K562 (cell line): ENCODE measurements around the gene ZKSCAN4. TPM values are rescaled to one million over a fixed set of nuclear protein-coding genes. Genes with fewer than 3 reads are reported as not detected.
A peak's percentile ranks its signal among the peaks of the same experiment; 100 is the strongest.

Experiments used
- ATAC-seq: fragments of 200-7000 bp; cut with Tn5 transposase; 3 replicates; pipeline ENCODE4 v1.9.1; 2020; ENCODE audit warnings: moderate library complexity
- BruUV-seq: library from RNA; stranded (reverse); fragments of 400-500 nt; replicated peaks from 2 replicates; lab custom pipeline; 2021; lab: Mats Ljungman, UMichigan
- CTCF ChIA-PET: fragments of 300-600 bp; formaldehyde crosslinking; extraction: SDS; loops from one replicate; lab custom pipeline; 2021; ENCODE audit warnings: low intra/inter-chr PET ratio; lab: Yijun Ruan, JAX
- POLR2A ChIA-PET: fragments of 300-600, 350-650 bp; sonication (Branson Sonifier 250); formaldehyde crosslinking; extraction: SDS; loops from one replicate; lab custom pipeline; 2021; ENCODE audit warnings: antibody characterized with exemption, inconsistent platforms; lab: Yijun Ruan, JAX
- DNase-seq, 4 experiments: peaks; one replicate each; pipeline versions ENCODE4 v3.0.0 to v3.0.0-alpha.2; 2011 to 2018; ENCODE audit warnings: low spot score in 3 of 4, mixed read lengths in 3 of 4; ENCODE audit errors: extremely low read depth in 1 of 4
- FAIRE-seq: peaks from 2 replicates; lab custom pipeline; 2011; peaks lifted over from hg19 to GRCh38; lab: Jason Lieb, UNC
- H2AFZ ChIP-seq: 2 replicates; pipeline ENCODE4 v1.6.0; 2011; ENCODE audit warnings: low read depth, low read length, control low read depth, inconsistent platforms
- H3K27ac ChIP-seq: fragments of 200-600 bp; 3 replicates; pipeline ENCODE4 v1.8.0; 2011; ENCODE audit warnings: low read depth, mild to moderate bottlenecking, control low read depth, inconsistent platforms, low read length, moderate library complexity, mixed read lengths; ENCODE audit errors: extremely low read depth
- H3K27me3 ChIP-seq, 2 experiments: fragments of 300-600 bp in 1 of 2; 2 replicates in 1 of 2; 3 replicates in 1 of 2; pipeline versions ENCODE4 v1.6.0 to v1.8.0; 2011; ENCODE audit warnings: inconsistent platforms in 2 of 2, low read length in 2 of 2, mild to moderate bottlenecking in 1 of 2, mixed read lengths in 1 of 2, moderate library complexity in 1 of 2; ENCODE audit not compliant: control insufficient read depth in 2 of 2, insufficient read depth in 2 of 2
- H3K36me3 ChIP-seq: fragments of 300-600 bp; 3 replicates; pipeline ENCODE4 v1.8.0; 2011; ENCODE audit warnings: mild to moderate bottlenecking, low read length, inconsistent platforms; ENCODE audit not compliant: control insufficient read depth, insufficient read depth
- H3K4me1 ChIP-seq, 2 experiments: fragments of 200-600 bp in 1 of 2; replicated peaks in 1 of 2; 2 replicates in 1 of 2; 3 replicates in 1 of 2; pipeline versions ENCODE4 v1.5.1 to v1.8.0; 2011; ENCODE audit warnings: inconsistent platforms in 2 of 2, low read length in 2 of 2, mild to moderate bottlenecking in 1 of 2, mixed read lengths in 1 of 2, moderate library complexity in 1 of 2; ENCODE audit not compliant: control insufficient read depth in 2 of 2, insufficient read depth in 2 of 2
- H3K4me2 ChIP-seq: 2 replicates; pipeline ENCODE4 v1.6.1; 2011; ENCODE audit warnings: low read length, control low read depth, inconsistent platforms, mixed read lengths; ENCODE audit not compliant: insufficient read depth
- H3K4me3 ChIP-seq: fragments of 200-600 bp; sonication (generic), shearing (Covaris generic); 2 replicates; pipeline ENCODE4 v1.5.1; 2016; ENCODE audit warnings: control low read depth, inconsistent platforms
- H3K79me2 ChIP-seq: fragments of 200-600 bp; 3 replicates; pipeline ENCODE4 v1.8.0; 2011; ENCODE audit warnings: low read length, inconsistent platforms; ENCODE audit not compliant: control insufficient read depth, insufficient read depth
- H3K9ac ChIP-seq, 2 experiments: 2 replicates each; pipeline versions ENCODE4 v1.6.0 to v1.6.1; 2011; ENCODE audit warnings: low read depth in 2 of 2, low read length in 2 of 2, control low read depth in 1 of 2, inconsistent platforms in 1 of 2, mild to moderate bottlenecking in 1 of 2, mixed read lengths in 1 of 2; ENCODE audit not compliant: insufficient read depth in 1 of 2
- H3K9me1 ChIP-seq: one replicate; pipeline ENCODE4 v1.6.0; 2011; ENCODE audit warnings: inconsistent platforms, mild to moderate bottlenecking, low read length, moderate library complexity; ENCODE audit not compliant: control insufficient read depth, insufficient read depth
- H3K9me3 ChIP-seq: replicated peaks from 2 replicates; pipeline ENCODE4 v1.5.1; 2011; ENCODE audit warnings: low read depth, low read length, inconsistent platforms; ENCODE audit not compliant: control insufficient read depth, insufficient read depth
- H4K20me1 ChIP-seq: replicated peaks from 2 replicates; pipeline ENCODE4 v1.6.1; 2011; ENCODE audit warnings: low read length, inconsistent platforms, mixed read lengths; ENCODE audit not compliant: control insufficient read depth, insufficient read depth
- CBX3 ChIP-seq, 2 experiments: IDR thresholded peaks; 1 replicate in 1 of 2; 2 replicates in 1 of 2; pipeline ENCODE4 v1.6.1; 2012; ENCODE audit warnings: inconsistent platforms in 2 of 2, low read length in 2 of 2, borderline replicate concordance in 1 of 2, control low read depth in 1 of 2
- CBX5 ChIP-seq: IDR thresholded peaks from 2 replicates; pipeline ENCODE4 v1.6.1; 2014; ENCODE audit warnings: low read depth, borderline replicate concordance
- E2F4 ChIP-seq: sonication (generic); formaldehyde crosslinking; IDR thresholded peaks from 2 replicates; pipeline ENCODE4 v1.8.0; 2022; ENCODE audit warnings: mild to moderate bottlenecking, low read depth, missing genetic modification reagents
- FOXA1 ChIP-seq: fragments of 450-650 bp; IDR thresholded peaks from 2 replicates; pipeline ENCODE4 v1.6.1; 2016; ENCODE audit warnings: mild to moderate bottlenecking, borderline replicate concordance
- HBP1 ChIP-seq: fragments of 450-650 bp; formaldehyde crosslinking; IDR thresholded peaks from 2 replicates; pipeline ENCODE4 v1.4.0; 2022; ENCODE audit warnings: missing genetic modification characterization
- HLTF ChIP-seq: fragments of 450-650 bp; IDR thresholded peaks from 2 replicates; pipeline ENCODE4 v1.6.1; 2016
- MBD1 ChIP-seq: fragments of 250-450 bp; sonication (Bioruptor Pico); IDR thresholded peaks from 2 replicates; pipeline ENCODE4 v1.8.0; 2022; ENCODE audit warnings: inconsistent platforms
- NR2F6 ChIP-seq: fragments of 450-650 bp; formaldehyde crosslinking; IDR thresholded peaks from 2 replicates; pipeline ENCODE4 v1.4.0; 2020; ENCODE audit warnings: mild to moderate bottlenecking
- PTBP1 ChIP-seq: fragments of 200-400 bp; formaldehyde crosslinking; IDR thresholded peaks from 2 replicates; pipeline ENCODE4 v1.6.1; 2017; ENCODE audit warnings: low read depth, low read length
- TEAD2 ChIP-seq: fragments of 450-650 bp; IDR thresholded peaks from 2 replicates; pipeline ENCODE4 v1.6.1; 2016; ENCODE audit warnings: missing genetic modification characterization, control low read depth, missing compliant biosample characterization
- TRIM24 ChIP-seq, 2 experiments: fragments of 450-650 bp; IDR thresholded peaks; 2 replicates each; pipeline ENCODE4 v1.6.1; 2016
- TRIM28 ChIP-seq: fragments of 450-650 bp; IDR thresholded peaks from 2 replicates; pipeline ENCODE4 v1.6.1; 2017
- YY1 ChIP-seq, 3 experiments: IDR thresholded peaks; 2 replicates each; pipeline ENCODE4 v1.6.1; 2011; ENCODE audit warnings: low read length in 2 of 3, mild to moderate bottlenecking in 2 of 3, moderate library complexity in 2 of 3, borderline replicate concordance in 1 of 3, control low read depth in 1 of 3, low read depth in 1 of 3; ENCODE audit not compliant: insufficient read depth in 3 of 3, insufficient replicate concordance in 2 of 3, control insufficient read depth in 1 of 3, insufficient read length in 1 of 3; ENCODE audit errors: extremely low read depth in 1 of 3
- ZNF280A ChIP-seq: fragments of 450-650 bp; IDR thresholded peaks from 2 replicates; pipeline ENCODE4 v1.6.1; 2018; ENCODE audit warnings: mild to moderate bottlenecking, low read depth; ENCODE audit not compliant: partially characterized antibody
- ZNF778 ChIP-seq: fragments of 450-650 bp; formaldehyde crosslinking; IDR thresholded peaks from 2 replicates; pipeline ENCODE4 v1.4.0; 2020; ENCODE audit warnings: mild to moderate bottlenecking, moderate library complexity
- WGBS: fragments of 100-300 bp; shearing (Covaris generic); methylation state at CpG from one replicate; pipeline ENCODE4 v1.1.6; 2016; ENCODE audit warnings: low coverage, mixed read lengths; ENCODE audit not compliant: insufficient coverage; ENCODE audit errors: missing lambda C conversion rate; 5-methylcytosine and 5-hydroxymethylcytosine counted together
- in situ Hi-C: fragments of 300-500 bp; cut with MboI; formaldehyde crosslinking; loops from 4 replicates; pipeline ENCODE4 v1.15.0; 2018; ENCODE audit warnings: inconsistent platforms, mixed read lengths
- intact Hi-C: fragments of 100-400 bp; cut with micrococcal nuclease; formaldehyde crosslinking; loops from 2 replicates; pipeline ENCODE4 v1.14.2; 2022
- polyA plus RNA-seq, 8 experiments: library from polyadenylated mRNA; depleted of rRNA in 4 of 8; stranded (reverse) in 5 of 8; unstranded in 3 of 8; fragments of >200 nt; fragmentation: Nextera tagmentation in 2 of 8; fragmentation: Illumina TruSeq in 1 of 8; extraction: Ambion mirVana in 2 of 8; extraction: Trizol in 1 of 8; gene quantifications; 2 replicates each; pipeline versions ENCODE4 v1.2.1 to v1.2.3, GENCODE V29; 2011 to 2014; ENCODE audit warnings: inconsistent platforms in 1 of 8, missing spikeins in 1 of 8
- total RNA-seq, 7 experiments: library from RNA; depleted of rRNA in 6 of 7; stranded (reverse); fragments of >200 nt in 6 of 7; fragmentation: Illumina TruSeq in 2 of 7; extraction: Trizol in 2 of 7; gene quantifications; 2 replicates each; pipeline versions ENCODE4 v1.2.1 to v1.2.3, GENCODE V29; 2011 to 2021; ENCODE audit warnings: low replicate concordance in 1 of 7

ZKSCAN4 gene
- total and polyA plus RNA-seq, 9 of the 15 experiments (the other 6 are each of a cell fraction or from before 2014, with no cell fraction given) = 1.2 to 5.3 (median 4.7) TPM

GRCh38 chr6:28282926-28283325, 30.9 kb upstream of the ZKSCAN4 start:
- H3K4me1 ChIP-seq = peaks cover 4 to 7% of the 10 kb centered on the region in 2 experiments; a peak in 2 of 5 replicates
- H3K27me3 ChIP-seq = no peaks in the 10 kb centered on the region
- intact Hi-C loops = loop anchor here (5.0 kb wide), 2 partner anchors 54 to 56 kb away; partner anchors contain the start of genes ZSCAN31 and ZSCAN9
- no peak overlapping the region for H2AFZ ChIP-seq
- peak in 1 of 4 experiments; percentile 44 for DNase-seq
- no peak overlapping the region for H3K4me3 ChIP-seq
- no peak overlapping the region for H3K4me2 ChIP-seq
- ChIA-PET CTCF (no interaction called here), POLR2A (interaction anchor here (0.7 to 1.9 kb wide), 11 partner anchors 8 to 771 kb away, joined by 3 to 6 read pairs (median 4); partner anchors contain the start of gene ZSCAN26)
- no TSS peak for BruUV-seq
- 100% methylated on average over 2 of the region's 2 CpGs for WGBS
- peaks cover 16% of the 10 kb centered on the region for H3K79me2 ChIP-seq
- H3K9ac ChIP-seq = no peak overlapping the region
- in situ Hi-C loops = no loop called here
- H3K9me3 ChIP-seq = peaks cover 6% of the 10 kb centered on the region; the same call in 1 of the 2 replicates
- peak; percentile 44 for FAIRE-seq
- no peak overlapping the region for H3K27ac ChIP-seq
- H3K36me3 ChIP-seq = peaks cover 40% of the 10 kb centered on the region
- H3K9me1 ChIP-seq = no peaks in the 10 kb centered on the region
- no peaks in the 10 kb centered on the region for H4K20me1 ChIP-seq
- ATAC-seq = no peak
- TF ChIP-seq ZNF280A (peak; percentile 18), YY1 (IDR thresholded peaks at IDR 0.05; ENCODE audit: borderline replicate concordance in 1 of 3, control insufficient read depth in 1 of 3, extremely low read depth in 1 of 3, insufficient read depth in 3 of 3, insufficient read length in 1 of 3, insufficient replicate concordance in 2 of 3, low read depth in 1 of 3, low read length in 2 of 3) (peak; percentile 38 to 93 (median 57)), PTBP1 (no peak), MBD1 (CRISPR knock-in tag) (no peak), TRIM24 (IDR thresholded peaks at IDR 0.05) (peak in 1 of 2 experiments; percentile 49; a peak in 2 of 4 replicates), TEAD2 (tag) (no peak), NR2F6 (no peak), FOXA1 (no peak), CBX5 (peak; percentile 44; the same call in 1 of the 2 replicates), E2F4 (CRISPR knock-in tag) (0 out of 2 replicates have a peak, but pooled peaks have one; percentile 29), CBX3 (IDR thresholded peaks at IDR 0.05; ENCODE audit: borderline replicate concordance in 1 of 2, low read length in 2 of 2) (peak in 1 of 2 experiments; percentile 71; a peak in 1 of 3 replicates), ZNF778 (CRISPR knock-in tag) (no peak), TRIM28 (peak; percentile 63; the same call in 1 of the 2 replicates), HBP1 (CRISPR knock-in tag) (no peak), HLTF (no peak)
